GM21367 (cell line): ENCODE measurements around the gene EBF4.

ENCODE experiments used
- ATAC-seq: cut with Tn5 transposase; IDR thresholded peaks from one replicate; pipeline ENCODE4 v1.9.1; 2021; ENCODE audit not compliant: unreplicated experiment

The EBF4 gene

DNA sequence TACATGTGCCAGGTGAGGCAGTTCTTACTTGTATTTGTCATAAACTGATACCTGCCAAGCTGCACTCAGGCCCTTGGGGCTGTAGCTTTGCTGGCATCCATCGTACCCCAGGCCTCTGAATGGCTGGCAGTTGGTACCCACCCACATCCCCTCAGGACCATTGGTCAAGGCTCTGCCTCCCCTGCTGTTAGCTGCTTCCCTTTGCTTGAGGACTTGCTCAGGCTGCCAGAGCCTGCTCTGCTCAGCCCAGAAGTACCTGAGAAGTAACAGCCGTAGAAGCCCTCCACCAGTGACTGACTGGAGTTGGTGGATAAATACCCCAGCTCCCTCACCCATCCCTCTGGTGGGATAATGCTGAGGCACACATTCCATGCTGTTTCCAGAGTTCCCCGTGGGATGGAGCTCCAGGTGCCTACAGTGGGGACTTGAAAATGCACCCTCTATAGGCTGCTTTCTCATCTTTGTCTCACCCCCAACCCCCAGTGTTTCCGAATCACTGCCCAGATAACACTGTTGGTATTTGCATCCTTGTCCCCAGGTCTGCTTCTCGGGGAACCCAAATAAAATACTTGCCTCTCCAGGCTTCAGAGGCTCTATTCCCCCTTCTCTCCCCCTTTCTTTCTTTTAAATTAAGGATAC lies 7.3 kb downstream of the EBF4 start:
- ATAC-seq: no peak

DNA sequence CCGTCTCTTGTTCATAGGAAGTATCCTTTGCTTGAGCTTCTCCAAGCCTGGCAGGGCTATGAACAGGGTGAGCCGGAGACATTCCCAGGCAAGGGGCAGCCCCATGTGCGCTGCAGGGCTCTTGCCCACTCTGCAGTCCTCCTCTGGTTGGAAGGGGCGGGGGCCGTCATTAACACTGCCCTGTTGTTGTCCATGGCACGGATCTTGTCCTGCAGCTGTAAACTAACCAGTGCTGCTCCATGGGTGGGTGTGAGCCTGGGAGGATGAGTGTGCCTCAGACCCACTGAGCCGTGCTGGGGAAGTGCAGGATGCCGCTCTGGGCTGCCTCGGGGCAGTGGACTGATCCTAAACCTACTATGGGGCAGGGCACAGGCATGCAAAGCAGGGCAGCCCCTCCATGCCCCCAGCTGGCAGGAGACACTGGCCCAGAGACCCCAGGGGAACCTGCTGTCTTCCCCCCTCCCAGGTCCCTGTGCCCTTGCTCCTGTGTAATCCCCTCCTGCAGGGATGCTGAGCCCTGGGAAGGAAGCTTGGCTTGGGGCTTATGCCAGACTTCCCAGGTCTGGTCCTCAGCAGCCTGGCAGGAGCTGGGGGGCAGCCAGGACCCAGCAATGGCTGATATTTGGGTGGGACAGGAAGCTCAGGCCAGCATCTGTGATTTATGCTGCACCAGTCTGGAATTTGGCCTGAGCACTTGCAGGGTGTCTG lies 8.5 kb downstream of the EBF4 start:
- no peak for ATAC-seq

- no peak for ATAC-seq
Observed at GRCh38 chr20:2701671-2702081, 9.1 kb downstream of the EBF4 start.

DNA sequence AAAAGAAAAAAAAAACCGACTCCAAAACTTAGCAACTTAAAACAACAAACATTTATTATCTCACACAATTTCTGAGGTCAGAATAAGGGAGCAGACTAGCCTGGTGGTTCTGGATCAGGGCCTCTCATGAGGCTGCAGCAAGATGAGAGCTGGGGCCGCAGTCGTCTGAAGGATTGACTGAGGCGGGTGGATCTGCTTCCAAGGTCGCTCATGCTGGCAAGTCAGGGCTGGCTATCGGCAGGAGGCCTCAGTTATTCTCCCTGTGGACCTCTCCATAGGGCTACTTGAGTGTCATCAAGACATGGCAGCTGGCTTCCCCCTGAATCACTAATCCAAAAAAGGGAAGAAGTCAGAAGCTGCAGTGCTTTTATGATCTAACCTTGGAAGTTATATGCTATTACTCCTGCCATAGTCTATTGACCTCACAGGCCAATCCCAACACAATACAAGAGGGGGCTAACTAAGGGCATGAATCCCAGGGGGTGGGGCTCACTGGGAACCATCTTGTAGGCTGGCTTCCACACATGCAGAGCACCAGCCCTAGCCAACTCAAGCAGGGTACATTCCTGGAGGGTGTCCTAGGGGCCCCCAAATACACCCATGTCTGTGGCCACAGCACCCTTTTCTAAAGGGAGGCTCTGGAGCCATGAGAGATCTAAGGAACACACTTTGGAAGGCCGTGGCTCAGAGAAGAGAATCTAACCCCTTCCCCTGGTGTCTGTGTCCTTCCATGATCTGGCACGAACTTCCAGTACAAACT lies 11.3 kb downstream of the EBF4 start:
- ATAC-seq: no peak

GRCh38 chr20:2705931-2706645 lies 13.5 kb downstream of the EBF4 start:
- ATAC-seq: no peak

DNA sequence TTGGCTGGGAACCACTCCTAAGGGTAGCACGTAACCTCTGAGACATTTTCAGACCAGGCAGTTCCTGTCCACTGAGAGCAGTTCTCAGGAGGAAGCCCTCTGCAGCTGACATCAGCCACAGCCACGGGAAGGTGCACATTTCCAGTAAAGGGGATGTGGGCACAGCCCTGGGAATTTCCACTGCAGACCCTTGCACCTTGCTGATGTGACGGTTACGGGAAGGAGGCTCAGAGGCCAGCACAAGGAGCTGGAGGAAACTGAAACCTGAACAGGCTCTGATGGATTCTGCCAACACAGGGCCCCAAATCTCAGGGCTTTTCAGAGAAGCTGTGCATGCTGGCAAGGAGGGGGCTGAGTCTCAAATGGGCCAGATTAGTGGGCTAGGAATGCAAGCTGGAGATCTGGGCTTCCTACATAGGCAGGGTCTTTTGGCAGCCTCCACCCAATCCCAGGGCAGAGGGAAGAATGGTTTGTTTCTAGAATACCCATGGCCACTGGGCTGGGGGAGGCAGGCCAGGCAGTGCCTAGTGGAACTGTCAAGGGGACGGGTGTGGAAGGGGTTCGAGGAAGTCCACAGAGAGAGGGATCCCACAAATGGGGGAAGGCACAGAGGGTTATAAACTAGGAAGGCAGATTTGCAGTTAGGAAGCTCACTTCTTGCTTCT lies 14.2 kb downstream of the EBF4 start:
- no peak for ATAC-seq

DNA sequence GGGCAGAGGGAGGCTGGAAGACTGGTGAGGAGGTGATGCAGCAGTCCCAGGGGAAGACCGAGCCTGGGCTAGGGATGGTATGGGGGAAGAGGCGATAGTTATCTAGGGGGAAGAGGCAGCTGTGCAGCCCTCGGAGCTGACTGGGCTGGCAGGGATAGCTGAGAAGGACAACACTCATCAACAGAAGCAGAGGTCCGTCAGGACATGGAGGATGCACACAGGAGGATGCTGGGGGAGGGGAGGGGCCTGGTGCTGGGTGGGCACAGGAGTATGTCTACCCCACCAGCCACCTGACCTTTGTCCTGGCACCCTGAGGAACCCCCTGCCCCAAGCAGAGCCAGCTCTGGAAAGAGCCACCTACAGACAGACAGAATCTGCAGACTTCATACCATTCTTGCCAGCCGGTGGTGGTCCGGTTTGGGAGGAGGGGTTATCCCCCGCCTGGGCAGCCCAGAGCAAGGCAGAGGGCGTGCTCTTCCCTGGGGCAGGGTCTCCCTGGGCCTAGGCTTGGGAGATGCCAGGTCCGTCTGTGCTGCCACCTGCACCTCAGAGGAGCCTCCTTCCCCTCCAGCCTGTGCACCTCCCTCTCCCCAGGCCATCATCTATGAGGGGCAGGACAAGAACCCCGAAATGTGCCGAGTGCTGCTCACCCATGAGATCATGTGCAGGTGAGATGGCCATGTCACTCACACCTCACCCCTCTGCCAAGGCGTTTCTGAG lies 14.9 kb downstream of the EBF4 start:
- no peak for ATAC-seq

GRCh38 chr20:2708073-2708415 lies 15.5 kb downstream of the EBF4 start:
- no peak for ATAC-seq

GRCh38 chr20:2708665-2709064 lies 16.1 kb downstream of the EBF4 start:
- no peak for ATAC-seq

GRCh38 chr20:2709205-2709981 lies 16.8 kb downstream of the EBF4 start:
- ATAC-seq: no peak

DNA sequence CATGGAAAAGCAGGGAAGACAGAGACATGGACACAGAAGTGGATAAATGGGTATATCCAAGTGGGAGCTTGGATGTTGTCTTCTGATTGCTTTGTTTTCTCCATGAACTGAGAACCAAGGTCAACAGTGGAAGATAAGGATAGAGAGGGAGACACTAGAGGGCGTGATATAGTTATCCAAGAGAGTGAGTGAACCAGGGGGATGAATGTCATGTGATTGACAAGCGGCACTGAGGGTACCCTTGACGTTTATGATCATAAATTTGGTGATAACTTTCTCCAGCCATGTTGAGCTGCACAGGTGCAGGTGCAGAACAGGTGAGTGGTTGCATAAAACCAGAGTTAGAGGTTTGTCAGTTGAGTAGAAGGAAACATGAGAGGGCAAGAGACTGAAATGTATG lies 20.7 kb downstream of the EBF4 start:
- ATAC-seq: no peak

- no peak for ATAC-seq
Observed at GRCh38 chr20:2729251-2729713, 36.7 kb downstream of the EBF4 start.

GRCh38 chr20:2729791-2730190 lies 37.2 kb downstream of the EBF4 start:
- ATAC-seq: no peak

- ATAC-seq: no peak
Observed at GRCh38 chr20:2734899-2735298, 42.3 kb downstream of the EBF4 start.

DNA sequence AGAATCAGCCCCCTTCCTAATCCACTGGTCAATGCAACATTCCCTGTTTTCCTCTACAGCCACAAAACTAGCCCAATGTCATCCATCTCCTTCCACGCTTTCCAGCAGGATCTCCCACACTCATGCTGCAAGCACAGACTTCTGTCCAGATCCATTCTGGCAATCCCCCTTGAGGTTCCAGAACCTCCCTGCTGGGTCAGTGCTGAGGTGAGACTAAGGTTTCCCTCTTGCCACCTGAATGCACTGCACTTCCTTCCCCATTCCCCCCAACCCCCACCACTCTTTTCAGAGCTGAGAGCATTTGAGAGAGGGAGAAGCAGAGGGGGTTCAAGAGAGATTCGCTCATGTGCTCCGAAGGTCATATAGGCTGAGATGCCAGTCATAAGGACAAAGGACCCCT lies 43.9 kb downstream of the EBF4 start:
- ATAC-seq: no peak

GRCh38 chr20:2738331-2739041 lies 45.9 kb downstream of the EBF4 start:
- ATAC-seq: no peak

GRCh38 chr20:2739042-2739398 lies 46.4 kb downstream of the EBF4 start:
- no peak for ATAC-seq

GRCh38 chr20:2740702-2741101 lies 48.1 kb downstream of the EBF4 start:
- no peak for ATAC-seq

DNA sequence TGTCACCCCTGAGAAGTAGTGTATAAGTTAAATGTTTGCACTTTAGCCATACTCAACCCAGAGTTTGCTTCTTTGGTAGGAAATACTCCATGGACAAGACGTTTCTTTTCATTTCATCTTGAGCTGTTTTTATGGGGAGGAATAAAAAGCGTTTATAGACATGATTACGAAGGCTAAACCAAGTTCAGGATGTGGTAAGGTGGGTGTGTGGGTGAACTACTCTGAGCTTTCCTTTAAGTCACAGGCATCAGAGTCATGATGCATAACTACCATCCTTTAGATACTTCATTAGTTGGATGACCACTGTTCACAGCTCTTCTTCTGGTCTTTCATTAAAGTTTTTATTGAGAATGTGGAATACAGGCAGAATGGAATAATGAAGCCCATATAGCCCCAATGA lies 48.9 kb downstream of the EBF4 start:
- no peak for ATAC-seq
